GM12801 (cell line): ENCODE data around the gene FAM13C.

Experiments used
- TF ChIP-seq, protein P1 (sequence below): IDR thresholded peaks from one replicate; pipeline ENCODE4 v1.5.1; 2011; ENCODE audit warnings: control low read depth; ENCODE audit not compliant: insufficient read length; ENCODE audit errors: extremely low read depth

FAM13C gene

DNA sequence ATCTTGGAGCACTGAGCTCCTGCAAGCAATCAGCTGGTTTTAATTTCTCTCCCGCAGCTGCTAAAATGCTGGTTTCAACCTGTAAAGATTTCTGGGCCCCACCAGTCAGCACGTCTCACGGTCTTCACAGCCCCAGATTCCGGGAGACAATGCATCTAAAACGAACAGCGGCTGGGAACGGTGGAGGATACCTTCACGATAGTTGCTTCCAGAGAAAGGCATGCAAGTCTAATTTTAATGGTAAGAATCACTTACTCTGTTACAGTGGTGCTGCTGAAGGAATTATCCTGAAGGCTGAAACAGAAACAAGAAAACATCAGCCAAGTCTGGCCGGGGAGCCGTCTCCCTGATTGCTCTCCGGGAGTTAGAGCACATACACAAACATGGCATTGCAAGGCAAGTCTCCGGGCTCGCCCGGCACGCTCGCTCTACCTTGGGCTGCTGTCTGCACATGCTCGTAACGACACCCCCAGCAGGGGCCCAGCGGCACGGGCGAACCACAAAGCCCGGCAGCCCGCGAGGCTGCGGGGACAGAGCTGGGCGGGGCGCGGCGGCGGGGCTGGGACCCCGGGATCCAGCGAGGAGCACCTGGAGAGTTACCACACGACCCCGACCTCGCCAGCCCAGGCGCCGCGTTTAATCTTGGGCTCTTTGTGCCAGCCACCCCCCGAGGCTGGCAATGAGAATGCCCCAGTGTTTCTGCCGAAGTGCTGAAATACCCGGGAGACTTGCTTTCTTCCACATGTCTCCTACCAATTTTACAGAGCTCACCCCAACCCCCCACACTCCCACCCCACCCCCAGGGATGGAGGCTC lies at the start of gene FAM13C:
TSS of gene FAM13C (minus strand) at position 406 of the 815 bp plus-strand sequence. CDS start at position 317, 89 bp downstream.
- TF ChIP-seq, protein P1, sequence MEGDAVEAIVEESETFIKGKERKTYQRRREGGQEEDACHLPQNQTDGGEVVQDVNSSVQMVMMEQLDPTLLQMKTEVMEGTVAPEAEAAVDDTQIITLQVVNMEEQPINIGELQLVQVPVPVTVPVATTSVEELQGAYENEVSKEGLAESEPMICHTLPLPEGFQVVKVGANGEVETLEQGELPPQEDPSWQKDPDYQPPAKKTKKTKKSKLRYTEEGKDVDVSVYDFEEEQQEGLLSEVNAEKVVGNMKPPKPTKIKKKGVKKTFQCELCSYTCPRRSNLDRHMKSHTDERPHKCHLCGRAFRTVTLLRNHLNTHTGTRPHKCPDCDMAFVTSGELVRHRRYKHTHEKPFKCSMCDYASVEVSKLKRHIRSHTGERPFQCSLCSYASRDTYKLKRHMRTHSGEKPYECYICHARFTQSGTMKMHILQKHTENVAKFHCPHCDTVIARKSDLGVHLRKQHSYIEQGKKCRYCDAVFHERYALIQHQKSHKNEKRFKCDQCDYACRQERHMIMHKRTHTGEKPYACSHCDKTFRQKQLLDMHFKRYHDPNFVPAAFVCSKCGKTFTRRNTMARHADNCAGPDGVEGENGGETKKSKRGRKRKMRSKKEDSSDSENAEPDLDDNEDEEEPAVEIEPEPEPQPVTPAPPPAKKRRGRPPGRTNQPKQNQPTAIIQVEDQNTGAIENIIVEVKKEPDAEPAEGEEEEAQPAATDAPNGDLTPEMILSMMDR: no peak

DNA sequence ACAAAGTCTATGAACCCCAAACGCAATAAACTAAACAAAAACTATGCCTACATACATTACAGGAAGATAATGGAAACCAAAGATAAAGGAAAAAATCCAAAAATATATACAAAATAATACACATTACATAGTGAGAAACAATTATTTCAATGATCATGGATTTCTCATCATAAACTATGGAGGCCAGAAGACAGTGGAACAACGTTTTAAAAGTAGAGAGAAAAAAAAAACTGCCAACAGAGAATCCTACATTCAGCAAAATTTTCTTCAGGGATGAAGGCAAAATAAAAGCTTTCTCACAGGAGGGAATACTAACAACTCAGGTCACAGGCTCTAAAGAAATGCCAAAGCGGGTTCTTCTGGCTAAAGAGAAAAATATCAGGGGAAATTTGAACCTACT lies 42.9 kb upstream of the FAM13C start:
- TF ChIP-seq, protein P1: no peak

DNA sequence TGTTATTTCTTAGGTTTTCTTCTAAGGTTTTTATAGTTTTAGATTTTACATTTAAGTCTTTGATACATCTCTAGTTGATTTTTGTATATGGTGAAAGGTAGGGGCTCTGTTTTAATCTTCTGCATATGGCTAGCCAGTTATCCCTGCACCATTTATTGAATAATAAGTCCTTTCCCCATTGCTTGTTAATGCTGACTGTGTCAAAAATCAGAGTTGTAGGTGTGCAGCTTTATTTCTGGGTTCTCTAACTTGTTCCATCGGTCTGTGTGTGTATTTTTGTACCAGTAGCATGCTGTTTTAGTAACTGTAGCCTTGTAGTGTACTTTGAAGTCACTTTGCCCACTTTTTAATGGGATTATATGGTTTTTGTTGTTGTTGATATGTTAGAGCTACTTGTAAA lies 37.9 kb upstream of the FAM13C start:
- TF ChIP-seq, protein P1: no peak

DNA sequence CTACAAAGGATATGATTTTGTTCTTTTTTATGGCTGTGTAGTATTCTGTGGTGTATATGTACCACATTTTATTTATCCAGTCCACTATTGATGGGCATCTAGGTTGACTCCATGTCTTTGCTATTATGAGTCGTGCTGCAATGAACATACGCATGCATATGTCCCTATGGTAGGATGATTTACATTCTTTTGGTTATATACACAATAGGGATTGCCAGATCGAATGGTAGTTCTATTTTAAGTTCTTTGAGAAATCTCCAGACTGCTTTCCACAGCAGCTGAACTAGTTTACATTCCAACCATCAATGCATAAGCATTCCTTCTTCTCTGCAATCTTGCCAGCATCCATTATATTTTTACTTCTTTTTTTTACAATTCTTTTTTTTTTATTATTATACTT lies 35.6 kb upstream of the FAM13C start:
- TF ChIP-seq, protein P1: no peak

DNA sequence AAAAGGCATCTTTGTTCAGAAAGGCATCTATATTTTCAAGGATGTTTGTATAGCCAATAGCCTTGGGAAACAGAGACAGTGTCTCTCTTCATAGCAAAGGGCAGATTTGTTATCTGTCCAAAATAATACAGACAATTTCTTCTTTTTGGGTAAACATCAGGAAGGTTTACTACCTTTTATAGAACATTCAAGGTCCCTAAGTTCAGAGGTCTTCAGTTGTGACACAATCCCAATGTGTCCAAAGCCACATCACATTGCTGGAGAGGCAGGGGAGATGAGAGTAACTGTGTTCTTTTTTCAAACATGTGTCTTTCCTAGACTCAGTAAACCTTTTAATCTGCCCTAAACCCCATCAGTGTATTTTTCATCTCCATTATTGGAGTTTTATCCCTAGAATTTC lies 33.6 kb upstream of the FAM13C start:
- TF ChIP-seq, protein P1: no peak

DNA sequence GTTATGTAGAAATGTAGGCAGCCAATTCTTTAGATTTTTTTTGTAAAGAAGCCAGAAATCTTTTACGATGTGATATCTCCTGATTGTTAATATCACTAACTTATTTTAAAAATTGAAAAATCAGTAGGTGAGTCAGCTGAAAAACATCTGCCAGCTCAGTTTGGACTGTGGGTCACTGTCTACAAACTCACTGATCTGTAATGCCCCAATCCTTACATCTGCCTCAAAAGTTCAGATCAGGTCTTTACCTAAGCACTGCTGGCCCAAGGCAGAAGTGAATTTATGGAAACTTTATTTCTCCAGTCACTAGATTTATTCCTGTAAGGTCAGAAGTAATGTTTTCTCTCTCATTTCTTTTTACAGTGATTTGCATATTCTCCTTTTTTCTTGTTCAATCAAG lies 31.0 kb upstream of the FAM13C start:
- TF ChIP-seq, protein P1: no peak

DNA sequence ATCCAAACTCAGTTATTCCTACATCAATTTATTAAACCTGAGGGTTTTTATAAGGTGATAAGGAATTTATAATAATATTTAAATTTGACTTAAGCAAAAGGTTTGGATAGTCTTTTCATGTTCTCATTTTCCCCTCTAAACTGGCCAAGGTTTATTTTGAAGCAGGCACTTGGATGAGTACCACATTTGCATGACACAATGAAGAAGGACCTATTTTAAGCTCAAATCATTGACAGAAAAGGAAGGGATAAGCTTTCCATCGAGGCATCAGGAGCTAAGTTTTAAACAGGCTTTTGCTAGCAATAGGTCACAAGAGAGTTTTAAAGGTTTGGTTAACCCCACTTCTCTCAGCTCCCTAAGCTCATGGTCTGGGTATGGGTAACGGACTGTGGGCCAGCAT lies 28.7 kb upstream of the FAM13C start:
- TF ChIP-seq, protein P1: no peak

DNA sequence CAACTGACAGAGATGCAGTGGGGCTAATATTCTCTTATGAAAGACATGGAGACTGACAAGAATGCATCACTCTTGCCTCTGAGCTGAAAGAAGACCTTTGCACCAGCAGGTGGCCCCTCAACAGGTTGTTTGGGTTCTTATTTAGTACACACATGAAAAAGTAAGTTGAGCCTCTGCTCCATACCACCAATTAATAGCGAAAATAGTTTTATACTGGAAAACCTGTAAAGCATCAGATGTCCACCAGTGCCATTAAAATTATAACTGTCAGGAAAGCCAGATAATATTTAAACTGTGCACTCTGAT lies 26.3 kb upstream of the FAM13C start:
- TF ChIP-seq, protein P1: no peak
